ENCODE measurements around the gene NFAM1. TPM values are rescaled to one million over a fixed set of nuclear protein-coding genes. Genes with fewer than 3 reads are reported as not detected.

The NFAM1 gene
- total and polyA plus RNA-seq, 8 donors, result 0.15 to 18.1 (median 0.83) TPM

DNA sequence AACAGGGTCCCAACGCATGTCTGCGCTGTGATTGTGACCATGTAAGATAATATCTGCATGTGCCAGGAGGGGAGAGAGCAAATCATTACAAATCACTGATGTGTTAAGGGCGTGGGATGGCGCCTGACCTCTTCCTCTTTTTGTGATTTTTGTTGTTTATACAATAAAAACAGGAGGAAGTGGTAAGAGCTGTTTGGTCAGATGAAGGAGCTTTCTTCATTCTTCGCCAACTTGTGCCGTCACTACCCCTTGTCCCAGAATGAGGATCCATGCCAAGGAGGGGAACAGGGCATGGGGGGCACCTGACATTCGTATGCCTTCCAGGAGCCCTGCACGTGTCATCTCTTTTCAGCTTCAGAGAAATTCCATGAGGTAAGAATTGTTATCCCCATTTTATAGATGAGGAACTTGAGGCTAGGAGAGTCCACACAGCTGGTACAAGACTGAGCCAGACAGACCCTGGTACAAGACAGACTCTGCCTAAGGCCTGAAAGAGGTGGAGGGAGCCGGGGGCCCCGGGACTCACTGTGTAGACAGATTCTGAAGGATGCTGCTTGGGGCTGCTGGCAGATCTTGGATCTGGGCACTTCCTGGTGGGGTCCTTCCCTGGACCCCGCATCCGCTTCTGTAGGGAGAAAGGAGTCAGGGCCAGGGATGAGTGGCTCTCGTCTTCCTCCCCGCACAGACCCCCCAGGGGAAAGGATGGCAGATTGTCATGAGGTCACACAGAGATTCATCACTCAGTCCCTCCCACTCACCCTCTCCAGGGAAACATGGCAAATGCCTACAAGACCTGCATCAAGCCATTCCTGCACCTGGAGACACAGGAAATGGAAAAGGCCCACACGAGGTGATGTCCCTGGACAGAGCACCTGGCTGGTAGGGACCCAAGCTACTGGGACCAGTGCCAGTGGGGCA lies 34.6 kb downstream of the NFAM1 start:
- TF ChIP-seq, protein P1, sequence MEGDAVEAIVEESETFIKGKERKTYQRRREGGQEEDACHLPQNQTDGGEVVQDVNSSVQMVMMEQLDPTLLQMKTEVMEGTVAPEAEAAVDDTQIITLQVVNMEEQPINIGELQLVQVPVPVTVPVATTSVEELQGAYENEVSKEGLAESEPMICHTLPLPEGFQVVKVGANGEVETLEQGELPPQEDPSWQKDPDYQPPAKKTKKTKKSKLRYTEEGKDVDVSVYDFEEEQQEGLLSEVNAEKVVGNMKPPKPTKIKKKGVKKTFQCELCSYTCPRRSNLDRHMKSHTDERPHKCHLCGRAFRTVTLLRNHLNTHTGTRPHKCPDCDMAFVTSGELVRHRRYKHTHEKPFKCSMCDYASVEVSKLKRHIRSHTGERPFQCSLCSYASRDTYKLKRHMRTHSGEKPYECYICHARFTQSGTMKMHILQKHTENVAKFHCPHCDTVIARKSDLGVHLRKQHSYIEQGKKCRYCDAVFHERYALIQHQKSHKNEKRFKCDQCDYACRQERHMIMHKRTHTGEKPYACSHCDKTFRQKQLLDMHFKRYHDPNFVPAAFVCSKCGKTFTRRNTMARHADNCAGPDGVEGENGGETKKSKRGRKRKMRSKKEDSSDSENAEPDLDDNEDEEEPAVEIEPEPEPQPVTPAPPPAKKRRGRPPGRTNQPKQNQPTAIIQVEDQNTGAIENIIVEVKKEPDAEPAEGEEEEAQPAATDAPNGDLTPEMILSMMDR (IDR thresholded peaks at IDR 0.05), result no peak
- TF ChIP-seq EP300 (IDR thresholded peaks at IDR 0.05), result no peak
- TF ChIP-seq POLR2AphosphoS5 (IDR thresholded peaks at IDR 0.05), result no peak
- no peak for TF ChIP-seq POLR2A (IDR thresholded peaks at IDR 0.05)
- H3K27me3 ChIP-seq, result peaks cover 0 to 9% (median 0%) of the 10 kb centered on the region in 3 donors
- H3K27ac ChIP-seq, result peak overlapping the region in 3 of 5 donors; percentile 20 to 77 (median 65)
- intact Hi-C loops (cut with DNase I; ENCODE audit: low total_unique reads), result no loop called here
- H3K36me3 ChIP-seq, result no peaks in the 10 kb centered on the region
- peaks cover 0 to 14% (median 4%) of the 10 kb centered on the region in 4 donors for H3K4me1 ChIP-seq
- no peaks in the 10 kb centered on the region for H3K9me3 ChIP-seq
- WGBS, 5 donors, result 69 to 77% (median 71%) methylated on average over 15 of the region's 15 CpGs
- H3K4me3 ChIP-seq, result no peak overlapping the region
- peak in 1 of 2 donors; percentile 46 for DNase-seq

DNA sequence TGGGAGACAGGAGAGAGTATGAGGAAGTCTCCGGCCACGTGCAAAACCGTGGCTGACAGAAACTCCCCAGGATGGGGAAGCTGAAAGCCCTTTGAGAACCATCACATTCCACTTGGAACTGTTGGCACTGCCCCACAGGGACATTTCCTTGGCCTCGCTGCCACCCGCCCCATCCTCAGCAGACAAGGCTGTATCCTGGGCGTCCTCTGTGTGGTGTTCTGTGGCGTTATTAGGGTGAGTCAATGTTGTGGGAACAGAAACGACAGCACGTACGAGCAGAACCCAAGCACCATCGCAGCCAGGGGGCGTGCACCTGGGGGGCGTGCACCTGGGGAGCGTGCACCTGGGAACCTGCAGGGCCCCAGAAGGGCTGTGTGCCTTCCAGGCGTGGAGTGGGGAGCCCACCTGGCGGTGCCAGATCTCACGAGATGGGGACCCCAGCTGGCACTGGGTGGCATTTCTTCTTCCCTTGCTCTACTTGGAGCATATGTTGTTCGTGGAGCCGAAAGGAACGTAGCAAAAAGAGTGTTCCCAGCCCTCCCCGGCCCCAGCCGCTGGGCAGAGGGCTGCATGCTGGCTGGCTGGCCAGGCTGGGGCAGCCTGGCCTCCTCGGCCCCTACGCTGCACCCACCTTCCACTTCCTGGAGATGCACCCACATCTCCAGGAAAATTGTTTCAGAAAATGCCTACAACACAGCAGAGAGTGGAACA lies 35.4 kb downstream of the NFAM1 start:
- no peaks in the 10 kb centered on the region for H3K9me3 ChIP-seq
- TF ChIP-seq, protein P1 (IDR thresholded peaks at IDR 0.05), result no peak
- no peak for TF ChIP-seq POLR2AphosphoS5 (IDR thresholded peaks at IDR 0.05)
- no peak for TF ChIP-seq POLR2A (IDR thresholded peaks at IDR 0.05)
- no peak for TF ChIP-seq EP300 (IDR thresholded peaks at IDR 0.05)
- no peaks in the 10 kb centered on the region for H3K36me3 ChIP-seq
- intact Hi-C loops (cut with DNase I; ENCODE audit: low total_unique reads), result no loop called here
- 44 to 55% (median 46%) methylated on average over 21 to 24 of the region's 24 CpGs for WGBS, 5 donors
- peak overlapping the region in 1 of 4 donors; percentile 9 for H3K4me3 ChIP-seq
- peak overlapping the region in 3 of 5 donors; percentile 20 to 77 (median 65) for H3K27ac ChIP-seq
- no peak for DNase-seq
- H3K4me1 ChIP-seq, result peaks cover 0 to 14% (median 4%) of the 10 kb centered on the region in 4 donors
- H3K27me3 ChIP-seq, result peaks cover 0 to 9% (median 0%) of the 10 kb centered on the region in 3 donors

GRCh38 chr22:42389143-42389542 lies 43.1 kb downstream of the NFAM1 start:
- no peak for DNase-seq
- WGBS, 5 donors, result 81 to 93% (median 84%) methylated on average over 6 to 7 of the region's 7 CpGs; no CpG with 5 or more reads in 1 of the 5 donors

More at GRCh38 chr22:42389143-42389542, 43.1 kb downstream of the NFAM1 start:
- intact Hi-C loops (cut with DNase I; ENCODE audit: low total_unique reads), result no loop called here
- Histone ChIP-seq H3K27ac (no peak overlapping the region), H3K4me1 (no peaks in the 10 kb centered on the region), H3K36me3 (peaks cover 0 to 7% (median 0%) of the 10 kb centered on the region in 4 donors), H3K4me3 (no peak overlapping the region), H3K27me3 (no peaks in the 10 kb centered on the region), H3K9me3 (no peaks in the 10 kb centered on the region)
- TF ChIP-seq POLR2A (IDR thresholded peaks at IDR 0.05) (no peak), POLR2AphosphoS5 (IDR thresholded peaks at IDR 0.05) (no peak), EP300 (IDR thresholded peaks at IDR 0.05) (no peak)
- TF ChIP-seq, protein P1 (IDR thresholded peaks at IDR 0.05), result no peak
